PFSK-1 (cell line): ENCODE data around the gene SLC6A9.

Source experiments
- FOXP2 ChIP-seq: optimal IDR thresholded peaks from 2 replicates; pipeline ENCODE3; 2011; ENCODE audit warnings: borderline replicate concordance, control low read depth, inconsistent platforms; ENCODE audit not compliant: insufficient read depth; ENCODE audit errors: extremely low read length, extremely low read depth
- POLR2AphosphoS5 ChIP-seq: IDR thresholded peaks from 2 replicates; pipeline ENCODE4 v1.6.1; 2012; ENCODE audit warnings: low read depth, mild to moderate bottlenecking, control low read depth, low read length, moderate library complexity
- SIN3A ChIP-seq: IDR thresholded peaks from 2 replicates; pipeline ENCODE4 v1.6.1; 2012; ENCODE audit warnings: mild to moderate bottlenecking, low read length, moderate library complexity, borderline replicate concordance; ENCODE audit not compliant: insufficient read depth
- TAF1 ChIP-seq: IDR thresholded peaks from 2 replicates; pipeline ENCODE4 v1.6.1; 2012; ENCODE audit warnings: low read length, control low read depth, borderline replicate concordance; ENCODE audit not compliant: insufficient read depth
- TF ChIP-seq, protein P1 (sequence below), 2 experiments: IDR thresholded peaks; 2 replicates each; pipeline versions ENCODE4 v1.6.1 to v1.8.0; 2011 to 2012; ENCODE audit warnings: low read depth in 2 of 2, low read length in 2 of 2, control low read depth in 1 of 2, inconsistent platforms in 1 of 2, mild to moderate bottlenecking in 1 of 2, moderate library complexity in 1 of 2; ENCODE audit not compliant: insufficient read depth in 1 of 2

The SLC6A9 gene

DNA sequence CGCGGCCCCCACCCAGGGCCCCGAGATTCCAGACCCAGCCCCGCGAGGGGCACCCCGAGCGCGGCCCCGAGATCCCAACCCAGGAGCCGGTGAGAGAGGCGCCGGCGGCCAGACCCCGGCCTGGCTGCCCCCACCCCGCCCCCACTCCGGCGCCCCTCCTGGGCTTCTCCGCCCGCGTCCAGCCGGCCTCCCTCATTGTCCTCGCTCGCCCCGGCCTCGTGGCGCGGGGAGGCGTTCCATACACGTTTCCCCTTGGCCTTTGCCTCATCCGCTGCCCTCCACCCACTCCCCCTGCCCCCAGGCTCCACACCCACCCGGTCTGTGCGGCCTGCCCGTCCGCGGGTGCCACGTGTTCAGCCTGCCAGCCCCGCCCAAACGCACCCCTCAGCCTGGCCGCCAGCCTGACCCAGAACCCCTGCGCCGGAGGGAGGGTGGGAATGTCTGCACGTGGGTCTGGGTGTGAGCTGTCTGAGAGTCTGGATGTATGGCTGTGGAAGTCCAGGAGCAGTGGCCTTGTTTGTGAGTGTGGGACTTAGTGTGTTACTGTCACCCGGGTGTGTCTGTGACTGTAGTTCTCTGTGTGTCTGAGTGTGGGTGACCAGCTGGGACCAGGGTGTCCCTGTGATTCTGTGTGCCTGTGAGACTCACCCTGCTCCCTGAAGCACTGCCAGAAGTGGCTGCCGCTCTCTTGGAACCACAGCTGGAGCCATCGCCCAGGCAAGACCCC, 51.6 kb downstream of the SLC6A9 start:
- peak; percentile 23; the same call in 1 of the 2 replicates for TF ChIP-seq SIN3A
- 0 out of 2 replicates have a peak, but pooled peaks have one; percentile 22 for TF ChIP-seq POLR2AphosphoS5
- TF ChIP-seq TAF1, result no peak

DNA sequence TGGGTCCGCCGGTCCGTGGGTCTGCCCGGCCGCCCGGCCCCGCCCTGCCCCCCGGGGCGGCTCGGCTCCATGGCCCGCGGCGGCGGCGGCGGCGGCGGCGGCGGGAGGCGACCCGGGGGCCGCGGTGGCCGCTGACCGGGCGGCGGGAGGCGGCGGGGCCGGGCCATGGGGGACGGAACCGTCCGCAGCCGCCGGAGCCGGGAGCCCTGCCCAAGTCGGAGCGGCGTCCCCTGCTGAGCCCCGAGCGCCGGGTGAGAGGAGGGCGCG, 52.1 kb downstream of the SLC6A9 start:
- TF ChIP-seq TAF1 (peak; percentile 8; the same call in 1 of the 2 replicates), POLR2AphosphoS5 (no peak)

DNA sequence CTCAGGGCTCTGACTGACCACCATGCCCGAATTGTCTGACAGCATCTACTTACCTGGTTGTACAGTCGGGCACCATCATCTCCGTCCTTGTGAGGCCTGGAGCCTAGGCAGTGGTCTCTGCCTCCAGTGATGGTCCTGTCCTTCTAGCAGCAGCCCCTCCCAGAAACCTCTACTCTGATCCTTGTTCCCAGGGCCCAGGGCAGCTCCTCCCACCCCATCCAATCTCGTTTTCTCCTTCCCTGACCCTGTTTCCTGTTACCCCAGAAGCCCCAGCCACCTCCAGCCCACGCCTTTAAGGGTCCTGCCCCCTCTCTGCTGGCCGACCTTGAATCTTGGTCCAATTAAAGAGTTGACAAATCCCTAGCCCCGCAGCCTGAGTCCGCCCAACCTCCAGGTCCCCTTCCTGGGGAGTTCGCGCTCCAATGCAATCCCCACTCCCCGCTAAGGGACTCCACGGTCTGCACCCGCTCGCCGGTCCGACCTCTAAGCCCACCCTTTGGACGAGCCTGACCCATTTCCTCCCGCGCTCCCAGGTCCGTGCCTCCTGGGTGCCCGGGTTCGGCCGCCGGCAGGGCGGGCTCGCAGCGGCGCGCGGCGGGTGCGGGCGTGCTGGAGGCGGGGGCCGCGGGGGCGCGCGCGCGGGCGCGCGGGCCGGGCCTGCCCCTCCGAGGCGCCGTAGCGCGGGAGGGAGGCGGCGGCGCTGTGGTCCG, 52.6 kb downstream of the SLC6A9 start, which contains the start of gene B4GALT2:
Gene B4GALT2 (plus strand): TSS at position 660 of the 710 bp plus-strand sequence. CDS start 1,951 bp downstream, outside the sequence.
- no peak for TF ChIP-seq FOXP2
- TF ChIP-seq TAF1, result no peak; the same call in 1 of the 2 replicates
- TF ChIP-seq SIN3A, result no peak
- peak; percentile 50; the same call in 1 of the 2 replicates for TF ChIP-seq POLR2AphosphoS5
- TF ChIP-seq, protein P1, sequence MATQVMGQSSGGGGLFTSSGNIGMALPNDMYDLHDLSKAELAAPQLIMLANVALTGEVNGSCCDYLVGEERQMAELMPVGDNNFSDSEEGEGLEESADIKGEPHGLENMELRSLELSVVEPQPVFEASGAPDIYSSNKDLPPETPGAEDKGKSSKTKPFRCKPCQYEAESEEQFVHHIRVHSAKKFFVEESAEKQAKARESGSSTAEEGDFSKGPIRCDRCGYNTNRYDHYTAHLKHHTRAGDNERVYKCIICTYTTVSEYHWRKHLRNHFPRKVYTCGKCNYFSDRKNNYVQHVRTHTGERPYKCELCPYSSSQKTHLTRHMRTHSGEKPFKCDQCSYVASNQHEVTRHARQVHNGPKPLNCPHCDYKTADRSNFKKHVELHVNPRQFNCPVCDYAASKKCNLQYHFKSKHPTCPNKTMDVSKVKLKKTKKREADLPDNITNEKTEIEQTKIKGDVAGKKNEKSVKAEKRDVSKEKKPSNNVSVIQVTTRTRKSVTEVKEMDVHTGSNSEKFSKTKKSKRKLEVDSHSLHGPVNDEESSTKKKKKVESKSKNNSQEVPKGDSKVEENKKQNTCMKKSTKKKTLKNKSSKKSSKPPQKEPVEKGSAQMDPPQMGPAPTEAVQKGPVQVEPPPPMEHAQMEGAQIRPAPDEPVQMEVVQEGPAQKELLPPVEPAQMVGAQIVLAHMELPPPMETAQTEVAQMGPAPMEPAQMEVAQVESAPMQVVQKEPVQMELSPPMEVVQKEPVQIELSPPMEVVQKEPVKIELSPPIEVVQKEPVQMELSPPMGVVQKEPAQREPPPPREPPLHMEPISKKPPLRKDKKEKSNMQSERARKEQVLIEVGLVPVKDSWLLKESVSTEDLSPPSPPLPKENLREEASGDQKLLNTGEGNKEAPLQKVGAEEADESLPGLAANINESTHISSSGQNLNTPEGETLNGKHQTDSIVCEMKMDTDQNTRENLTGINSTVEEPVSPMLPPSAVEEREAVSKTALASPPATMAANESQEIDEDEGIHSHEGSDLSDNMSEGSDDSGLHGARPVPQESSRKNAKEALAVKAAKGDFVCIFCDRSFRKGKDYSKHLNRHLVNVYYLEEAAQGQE (IDR thresholded peaks at IDR 0.05; ENCODE audit: insufficient read depth in 1 of 2, low read depth in 2 of 2, low read length in 2 of 2), result no peak

DNA sequence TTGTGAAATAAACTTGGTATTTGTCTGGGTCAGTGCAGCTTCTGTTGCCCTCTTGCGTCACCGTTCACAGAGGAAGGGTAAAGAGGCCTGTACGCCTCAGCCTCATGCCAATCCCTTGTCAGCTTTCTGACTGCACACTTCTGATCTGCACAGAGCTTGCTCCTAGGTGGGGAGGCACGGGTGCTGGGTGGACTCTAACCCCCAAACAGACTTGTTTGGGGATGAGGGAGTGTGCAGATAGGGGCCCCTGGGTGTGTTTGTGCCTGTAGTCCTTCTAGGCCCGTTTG, 53.1 kb downstream of the SLC6A9 start:
- TF ChIP-seq SIN3A (no peak), POLR2AphosphoS5 (no peak), FOXP2 (no peak), TAF1 (no peak)
- TF ChIP-seq, protein P1 (IDR thresholded peaks at IDR 0.05; ENCODE audit: insufficient read depth in 1 of 2, low read depth in 2 of 2, low read length in 2 of 2), result no peak

DNA sequence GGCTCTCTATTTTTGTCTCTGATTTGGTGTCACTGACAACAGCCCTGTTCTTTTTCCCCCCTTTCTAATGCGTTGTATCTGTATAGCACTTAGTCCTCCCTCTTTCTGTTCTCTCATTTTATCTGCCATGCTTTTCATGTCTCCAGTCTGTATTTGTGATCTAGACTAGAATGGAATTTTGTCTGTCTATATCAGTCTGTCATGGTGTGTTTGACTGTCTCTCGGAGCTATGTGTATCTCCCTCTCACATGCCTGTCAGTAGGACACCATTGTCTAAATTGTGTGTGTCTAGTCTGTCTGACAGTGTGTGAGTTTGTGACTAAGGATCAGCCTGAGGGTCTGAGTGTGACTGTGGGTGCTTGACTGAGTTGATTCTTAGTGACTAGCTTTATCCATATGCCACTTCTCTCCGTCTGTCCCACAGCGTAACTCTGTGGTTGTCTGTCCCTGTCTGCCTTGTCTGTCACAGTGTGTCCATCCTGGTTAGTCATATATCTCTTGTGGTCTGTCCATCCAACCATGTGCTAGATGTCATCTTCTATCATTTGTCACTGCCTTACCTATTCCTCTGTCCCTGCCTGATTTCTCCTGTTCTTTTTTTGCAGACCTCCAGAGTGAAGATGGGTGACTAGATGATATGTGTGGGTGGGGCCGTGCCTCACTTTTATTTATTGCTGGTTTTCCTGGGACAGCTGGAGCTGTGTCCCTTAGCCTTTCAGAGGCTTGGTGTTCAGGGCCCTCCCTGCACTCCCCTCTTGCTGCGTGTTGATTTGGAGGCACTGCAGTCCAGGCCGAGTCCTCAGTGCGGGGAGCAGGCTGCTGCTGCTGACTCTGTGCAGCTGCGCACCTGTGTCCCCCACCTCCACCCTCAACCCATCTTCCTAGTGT, 53.6 kb downstream of the SLC6A9 start:
- TF ChIP-seq POLR2AphosphoS5 (no peak), TAF1 (no peak), FOXP2 (no peak), SIN3A (peak; percentile 31; the same call in 1 of the 2 replicates)

DNA sequence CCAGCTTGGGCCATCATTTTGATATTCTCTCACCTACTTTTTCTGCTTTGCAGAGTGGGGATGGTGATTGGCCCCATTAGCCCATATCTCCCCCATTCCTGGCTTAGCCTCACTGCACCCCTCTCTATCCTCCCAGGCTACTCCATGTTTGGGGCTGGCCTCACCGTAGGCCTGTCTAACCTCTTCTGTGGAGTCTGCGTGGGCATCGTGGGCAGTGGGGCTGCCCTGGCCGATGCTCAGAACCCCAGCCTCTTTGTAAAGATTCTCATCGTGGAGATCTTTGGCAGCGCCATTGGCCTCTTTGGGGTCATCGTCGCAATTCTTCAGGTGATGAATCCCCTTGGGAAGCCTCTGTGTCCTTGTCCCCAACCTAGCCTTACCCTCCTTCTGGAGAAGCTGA, 54.4 kb downstream of the SLC6A9 start:
- TF ChIP-seq, protein P1 (IDR thresholded peaks at IDR 0.05; ENCODE audit: insufficient read depth in 1 of 2, low read depth in 2 of 2, low read length in 2 of 2), result no peak
- TF ChIP-seq SIN3A (no peak), POLR2AphosphoS5 (no peak), FOXP2 (no peak), TAF1 (no peak)
